Suprapubic skin (tissue), 4 donors: ENCODE data around the gene HACL1. TPM values are rescaled to one million over a fixed set of nuclear protein-coding genes. Genes with fewer than 3 reads are reported as not detected.

Experiments
- DNase-seq, 2 donors: peaks; one replicate each; pipeline ENCODE4 v3.0.0-alpha.2; 2019; ENCODE audit warnings: low spot score in 2 of 2
- H3K27ac ChIP-seq: fragments of 200-600 bp; sonication (generic); one replicate; pipeline ENCODE4 v1.5.1; 2019
- H3K27me3 ChIP-seq: fragments of 200-600 bp; sonication (generic); one replicate; pipeline ENCODE4 v1.5.1; 2019
- H3K36me3 ChIP-seq: fragments of 200-600 bp; sonication (generic); one replicate; pipeline ENCODE4 v1.5.1; 2019
- H3K4me1 ChIP-seq: fragments of 200-600 bp; sonication (generic); one replicate; pipeline ENCODE4 v1.5.1; 2019
- H3K4me3 ChIP-seq: fragments of 200-600 bp; sonication (generic); one replicate; pipeline ENCODE4 v1.5.1; 2019; ENCODE audit warnings: mild to moderate bottlenecking
- H3K9me3 ChIP-seq: fragments of 200-600 bp; sonication (generic); one replicate; pipeline ENCODE4 v1.5.1; 2019
- EP300 ChIP-seq: sonication (generic); formaldehyde crosslinking; IDR thresholded peaks from one replicate; pipeline ENCODE4 v1.6.1; 2017; ENCODE audit warnings: antibody characterized with exemption
- POLR2A ChIP-seq, 2 donors: fragments of 450-650 bp; IDR thresholded peaks; one replicate each; pipeline ENCODE4 v1.6.1; 2017; ENCODE audit warnings: antibody characterized with exemption in 2 of 2, mild to moderate bottlenecking in 2 of 2, moderate library complexity in 2 of 2
- POLR2AphosphoS5 ChIP-seq, 3 donors: sonication (generic); formaldehyde crosslinking; IDR thresholded peaks; one replicate each; pipeline ENCODE4 v1.6.1; 2017; ENCODE audit warnings: antibody characterized with exemption in 3 of 3
- WGBS: methylation state at CpG from one replicate; pipeline ENCODE4 v1.1.5; 2018; 5-methylcytosine and 5-hydroxymethylcytosine counted together
- total RNA-seq, 4 donors: library from RNA; depleted of rRNA; stranded (reverse); fragments of >200 nt; gene quantifications; one replicate each; pipeline ENCODE4 v1.1.0, GENCODE V29; 2016
- TF ChIP-seq, protein P1 (sequence below), 2 donors: fragments of 200-600 bp in 1 of 2; fragments of 450-650 bp in 1 of 2; sonication (generic) in 1 of 2; IDR thresholded peaks; one replicate each; pipeline ENCODE4 v1.5.1; 2016 to 2019; ENCODE audit warnings: antibody characterized with exemption in 2 of 2, mild to moderate bottlenecking in 1 of 2, moderate library complexity in 1 of 2

Gene HACL1
- total RNA-seq, 4 donors from 2014 or later = 13.1 to 33.0 (median 19.5) TPM

GRCh38 chr3:15637131-15637951, 36.0 kb upstream of the HACL1 start:
- Histone ChIP-seq H3K4me1 (peaks cover 29% of the 10 kb centered on the region), H3K27ac (peak overlapping the region; percentile 78), H3K4me3 (no peak overlapping the region), H3K27me3 (no peaks in the 10 kb centered on the region), H3K9me3 (no peaks in the 10 kb centered on the region), H3K36me3 (no peaks in the 10 kb centered on the region)
- TF ChIP-seq, protein P1, sequence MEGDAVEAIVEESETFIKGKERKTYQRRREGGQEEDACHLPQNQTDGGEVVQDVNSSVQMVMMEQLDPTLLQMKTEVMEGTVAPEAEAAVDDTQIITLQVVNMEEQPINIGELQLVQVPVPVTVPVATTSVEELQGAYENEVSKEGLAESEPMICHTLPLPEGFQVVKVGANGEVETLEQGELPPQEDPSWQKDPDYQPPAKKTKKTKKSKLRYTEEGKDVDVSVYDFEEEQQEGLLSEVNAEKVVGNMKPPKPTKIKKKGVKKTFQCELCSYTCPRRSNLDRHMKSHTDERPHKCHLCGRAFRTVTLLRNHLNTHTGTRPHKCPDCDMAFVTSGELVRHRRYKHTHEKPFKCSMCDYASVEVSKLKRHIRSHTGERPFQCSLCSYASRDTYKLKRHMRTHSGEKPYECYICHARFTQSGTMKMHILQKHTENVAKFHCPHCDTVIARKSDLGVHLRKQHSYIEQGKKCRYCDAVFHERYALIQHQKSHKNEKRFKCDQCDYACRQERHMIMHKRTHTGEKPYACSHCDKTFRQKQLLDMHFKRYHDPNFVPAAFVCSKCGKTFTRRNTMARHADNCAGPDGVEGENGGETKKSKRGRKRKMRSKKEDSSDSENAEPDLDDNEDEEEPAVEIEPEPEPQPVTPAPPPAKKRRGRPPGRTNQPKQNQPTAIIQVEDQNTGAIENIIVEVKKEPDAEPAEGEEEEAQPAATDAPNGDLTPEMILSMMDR (IDR thresholded peaks at IDR 0.05) = no peak
- TF ChIP-seq EP300 = no peak
- TF ChIP-seq POLR2A (IDR thresholded peaks at IDR 0.05) = no peak
- no peak for TF ChIP-seq POLR2AphosphoS5 (IDR thresholded peaks at IDR 0.05)
- DNase-seq = no peak
- 75% methylated on average over 7 of the region's 7 CpGs for WGBS

DNA sequence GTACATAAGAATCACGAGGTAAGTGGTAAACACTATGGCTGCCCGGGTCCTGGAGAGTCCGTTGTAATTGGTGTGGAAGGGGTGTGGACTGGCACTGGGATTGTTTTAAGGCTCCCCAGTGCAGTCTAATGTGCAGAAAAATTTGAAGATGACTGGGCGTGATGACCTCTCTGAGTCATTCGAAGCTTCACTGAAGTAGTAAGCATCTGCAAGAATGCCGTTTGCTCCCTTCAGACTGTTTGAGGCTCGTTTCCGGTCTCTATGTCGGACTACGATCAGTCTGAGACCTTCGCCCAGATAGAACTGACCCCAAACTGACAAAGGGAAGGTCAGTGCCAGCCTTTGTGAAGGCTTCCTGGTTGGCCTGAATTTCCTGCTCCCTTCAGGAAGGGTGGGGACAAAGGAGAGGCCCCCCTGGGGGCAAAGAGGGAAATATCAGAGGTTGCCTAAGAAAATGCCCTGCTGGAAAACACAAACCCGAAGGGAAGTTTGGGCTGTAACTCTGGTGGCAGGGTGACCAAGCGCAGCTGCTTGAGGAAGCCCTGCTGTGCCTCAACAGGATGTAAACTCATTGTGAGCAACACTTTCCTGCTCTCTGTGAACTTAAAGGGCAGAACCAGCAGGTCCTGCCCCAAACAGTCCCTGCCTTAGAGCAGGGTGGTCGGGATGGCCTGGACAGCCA, 34.8 kb upstream of the HACL1 start:
- Histone ChIP-seq H3K4me3 (no peak overlapping the region), H3K27ac (peak overlapping the region; percentile 78), H3K36me3 (no peaks in the 10 kb centered on the region), H3K9me3 (no peaks in the 10 kb centered on the region), H3K4me1 (peaks cover 31% of the 10 kb centered on the region), H3K27me3 (no peaks in the 10 kb centered on the region)
- 63% methylated on average over 14 of the region's 14 CpGs for WGBS
- TF ChIP-seq POLR2A (IDR thresholded peaks at IDR 0.05) (no peak), EP300 (no peak), POLR2AphosphoS5 (IDR thresholded peaks at IDR 0.05) (peak in 1 of 3 donors; percentile 5)
- TF ChIP-seq, protein P1 (IDR thresholded peaks at IDR 0.05) = no peak
- no peak for DNase-seq

DNA sequence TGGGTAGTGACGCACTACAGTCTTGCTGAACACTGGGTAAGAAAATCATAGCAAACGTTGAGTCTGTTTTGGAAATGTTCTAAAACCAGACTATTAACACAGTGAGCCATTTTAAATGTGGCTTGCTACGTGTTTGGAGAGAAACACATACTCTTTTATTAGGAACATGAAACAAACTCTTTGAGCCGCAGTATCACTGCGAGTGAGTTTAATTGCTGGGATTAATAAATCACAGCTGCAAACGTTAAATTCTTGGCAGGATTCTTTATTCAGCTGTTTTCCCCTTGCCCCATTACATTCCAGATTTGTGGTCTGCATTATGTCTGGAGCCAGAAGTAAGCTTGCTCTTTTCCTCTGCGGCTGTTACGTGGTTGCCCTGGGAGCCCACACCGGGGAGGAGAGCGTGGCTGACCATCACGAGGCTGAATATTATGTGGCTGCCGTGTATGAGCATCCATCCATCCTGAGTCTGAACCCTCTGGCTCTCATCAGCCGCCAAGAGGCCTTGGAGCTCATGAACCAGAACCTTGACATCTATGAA, 33.8 kb upstream of the HACL1 start:
- Histone ChIP-seq H3K27ac (peak overlapping the region; percentile 78), H3K4me1 (peaks cover 40% of the 10 kb centered on the region), H3K9me3 (no peaks in the 10 kb centered on the region), H3K36me3 (no peaks in the 10 kb centered on the region), H3K27me3 (no peaks in the 10 kb centered on the region), H3K4me3 (no peak overlapping the region)
- DNase-seq = no peak
- 37% methylated on average over 13 of the region's 13 CpGs for WGBS
- TF ChIP-seq, protein P1 (IDR thresholded peaks at IDR 0.05) = no peak
- no peak for TF ChIP-seq POLR2AphosphoS5 (IDR thresholded peaks at IDR 0.05)
- no peak for TF ChIP-seq EP300
- TF ChIP-seq POLR2A (IDR thresholded peaks at IDR 0.05) = no peak

DNA sequence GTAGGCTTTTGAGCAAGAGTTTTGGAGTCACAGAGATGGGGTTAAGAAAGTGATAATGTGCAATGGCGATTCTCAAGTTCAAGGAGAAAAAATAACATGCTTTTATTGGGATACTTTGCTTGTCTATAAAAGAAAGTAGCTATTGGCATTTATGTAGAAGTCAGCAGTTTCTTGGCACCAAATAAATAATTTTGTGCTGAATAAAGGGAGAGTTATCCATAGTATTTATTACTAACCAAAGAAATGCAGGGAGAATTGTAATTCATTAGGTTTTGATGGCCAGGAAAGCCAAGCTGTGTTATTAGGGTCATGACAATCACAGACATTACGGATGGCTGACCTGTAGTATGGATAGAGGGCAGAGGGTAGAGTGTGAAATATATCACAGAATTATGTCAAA, 33.3 kb upstream of the HACL1 start:
- DNase-seq = no peak
- WGBS = 56% methylated on average over 2 of the region's 2 CpGs
- H3K4me1 ChIP-seq = peaks cover 40% of the 10 kb centered on the region

DNA sequence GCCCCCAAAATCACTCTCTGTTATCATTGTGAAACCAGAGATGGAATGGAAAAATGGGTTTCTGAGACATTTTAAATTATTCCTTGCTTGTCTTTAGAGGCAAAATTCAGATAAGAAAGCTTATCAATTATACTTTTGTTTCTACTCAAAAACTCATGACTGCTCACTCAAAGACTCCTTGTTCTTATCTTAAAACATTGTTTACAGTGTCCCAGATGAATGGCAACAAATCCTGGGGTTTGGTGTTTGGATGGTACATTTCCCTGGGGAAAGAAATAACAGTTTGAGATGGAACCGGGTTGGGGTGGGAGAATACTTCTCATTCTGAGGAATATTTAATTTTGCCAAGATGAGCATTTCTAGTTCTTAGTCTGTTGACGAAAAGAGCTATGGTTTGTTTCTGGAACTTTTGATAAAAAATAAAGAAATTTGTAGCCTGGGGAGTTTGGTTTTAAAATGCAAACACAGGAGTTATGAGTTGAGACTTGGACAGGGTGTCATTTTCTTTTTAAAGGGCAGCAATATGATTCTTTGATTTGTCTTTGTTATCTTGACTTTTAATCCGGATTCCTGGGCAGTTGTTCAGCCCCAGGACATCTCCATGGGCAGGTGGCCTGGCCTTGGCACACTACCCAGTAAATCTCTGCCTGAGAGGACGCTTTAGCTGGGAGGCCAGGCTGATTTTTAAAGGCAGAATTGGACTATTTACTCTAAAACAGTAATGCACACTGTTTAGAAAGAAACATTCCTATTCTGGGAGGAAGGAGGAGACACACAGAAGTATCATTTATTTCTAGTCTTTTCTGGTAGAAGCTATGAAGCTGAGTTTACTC, 32.6 kb upstream of the HACL1 start:
- peak overlapping the region; percentile 78 for H3K27ac ChIP-seq
- DNase-seq = no peak
- H3K9me3 ChIP-seq = no peaks in the 10 kb centered on the region
- H3K4me3 ChIP-seq = no peak overlapping the region
- 37% methylated on average over 4 of the region's 4 CpGs for WGBS
- peaks cover 40% of the 10 kb centered on the region for H3K4me1 ChIP-seq
- no peaks in the 10 kb centered on the region for H3K36me3 ChIP-seq
- TF ChIP-seq, protein P1 (IDR thresholded peaks at IDR 0.05) = no peak
- TF ChIP-seq EP300 (no peak), POLR2A (IDR thresholded peaks at IDR 0.05) (no peak), POLR2AphosphoS5 (IDR thresholded peaks at IDR 0.05) (no peak)
- H3K27me3 ChIP-seq = no peaks in the 10 kb centered on the region

More for the DNA sequence above, 33.3 kb upstream of the HACL1 start:
- Histone ChIP-seq H3K4me3 (no peak overlapping the region), H3K36me3 (no peaks in the 10 kb centered on the region), H3K9me3 (no peaks in the 10 kb centered on the region), H3K27ac (peak overlapping the region; percentile 78), H3K27me3 (no peaks in the 10 kb centered on the region)
- no peak for TF ChIP-seq POLR2A (IDR thresholded peaks at IDR 0.05)
